Natural killer cell (primary cell): ENCODE data around the gene DDR2. TPM values are rescaled to one million over a fixed set of nuclear protein-coding genes. Genes with fewer than 3 reads are reported as not detected.

Experiments
- ATAC-seq, 3 donors: fragments of 150-1000 bp in 2 of 3; fragments of 200-7000 bp in 1 of 3; cut with Tn5 transposase; 1 replicate in 1 of 3; 2 replicates in 2 of 3; pipeline ENCODE4 v1.10.0; 2021; ENCODE audit warnings: mild to moderate bottlenecking in 2 of 3, moderate library complexity in 2 of 3
- DNase-seq, 2 donors: peaks; one replicate each; pipeline versions ENCODE4 v3.0.0 to v3.0.0-alpha.2; 2013 to 2021; ENCODE audit warnings: mixed read lengths in 1 of 2
- H3K27ac ChIP-seq: one replicate; pipeline ENCODE4 v1.5.1; 2013; ENCODE audit warnings: mild to moderate bottlenecking, low read length
- H3K27me3 ChIP-seq: one replicate; pipeline ENCODE4 v1.6.1; 2013; ENCODE audit warnings: low read length; ENCODE audit not compliant: control insufficient read depth, insufficient read depth
- H3K36me3 ChIP-seq: one replicate; pipeline ENCODE4 v1.6.1; 2013; ENCODE audit warnings: low read length; ENCODE audit not compliant: control insufficient read depth, insufficient read depth
- H3K4me1 ChIP-seq: one replicate; pipeline ENCODE4 v1.6.1; 2013; ENCODE audit warnings: low read length; ENCODE audit not compliant: control insufficient read depth, insufficient read depth
- H3K4me3 ChIP-seq: one replicate; pipeline ENCODE4 v1.5.1; 2013; ENCODE audit warnings: low read length
- H3K9me3 ChIP-seq: one replicate; pipeline ENCODE4 v1.6.1; 2013; ENCODE audit warnings: low read length; ENCODE audit not compliant: control insufficient read depth, insufficient read depth
- H3K27ac Mint-ChIP-seq, 2 donors: one replicate each; pipeline ENCODE4 v1.8.0; 2022; ENCODE audit warnings: mild to moderate bottlenecking in 2 of 2, mixed read lengths in 2 of 2, moderate library complexity in 1 of 2
- H3K27me3 Mint-ChIP-seq, 2 donors: one replicate each; pipeline ENCODE4 v1.8.0; 2022; ENCODE audit warnings: low read depth in 2 of 2, mixed read lengths in 2 of 2
- H3K36me3 Mint-ChIP-seq: one replicate; pipeline ENCODE4 v1.8.0; 2022; ENCODE audit warnings: mixed read lengths
- H3K4me1 Mint-ChIP-seq, 2 donors: one replicate each; pipeline ENCODE4 v1.8.0; 2022; ENCODE audit warnings: mixed read lengths in 2 of 2
- H3K4me3 Mint-ChIP-seq: one replicate; pipeline ENCODE4 v1.8.0; 2022; ENCODE audit warnings: mild to moderate bottlenecking, moderate library complexity, mixed read lengths
- H3K9me3 Mint-ChIP-seq, 2 donors: one replicate each; pipeline ENCODE4 v1.8.0; 2022; ENCODE audit warnings: mixed read lengths in 2 of 2
- CTCF ChIP-seq: fragments of 200-600 bp; IDR thresholded peaks from one replicate; pipeline ENCODE4 v1.8.0; 2022; ENCODE audit warnings: antibody characterized with exemption
- WGBS: methylation state at CpG from one replicate; pipeline ENCODE4 v1.1.7; 2013; ENCODE audit warnings: missing lambda C conversion rate; ENCODE audit not compliant: insufficient coverage; 5-methylcytosine and 5-hydroxymethylcytosine counted together
- intact Hi-C: fragments of 100-400 bp; cut with micrococcal nuclease; formaldehyde crosslinking; loops from one replicate; pipeline ENCODE4 v1.14.2; 2022
- total RNA-seq, 4 donors: library from RNA; stranded (reverse); fragments of 120-200 nt in 1 of 4; gene quantifications; one replicate each; pipeline versions ENCODE4 v1.2.3 to v1.2.4, GENCODE V29; 2013 to 2022

Gene DDR2
- total RNA-seq, 3 donors from 2014 or later (not counting 1 experiment from before 2014, with no cell fraction given): 1.5 to 2.0 (median 1.8) TPM

- no peaks in the 10 kb centered on the region for H3K9me3 Mint-ChIP-seq
- no peaks in the 10 kb centered on the region for H3K36me3 Mint-ChIP-seq
- Histone ChIP-seq H3K9me3 (no peaks in the 10 kb centered on the region), H3K36me3 (no peaks in the 10 kb centered on the region), H3K4me1 (no peaks in the 10 kb centered on the region), H3K27ac (no peak overlapping the region), H3K27me3 (peaks cover 3% of the 10 kb centered on the region), H3K4me3 (no peak overlapping the region)
- no peak for TF ChIP-seq CTCF
- no peak for ATAC-seq
- peaks cover 8 to 16% of the 10 kb centered on the region in 2 donors for H3K27me3 Mint-ChIP-seq
- whole genome bisulfite sequencing: 92% methylated on average over 4 of the region's 5 CpGs
- intact Hi-C loops: no loop called here
- no peak overlapping the region for H3K27ac Mint-ChIP-seq
- no peak overlapping the region for H3K4me3 Mint-ChIP-seq
- no peak for DNase-seq
- no peaks in the 10 kb centered on the region for H3K4me1 Mint-ChIP-seq
These were observed 33.9 kb downstream of the DDR2 start for GRCh38 chr1:162666006-162666645.

GRCh38 chr1:162667381-162668080 is 35.3 kb downstream of the DDR2 start:
- H3K36me3 Mint-ChIP-seq: no peaks in the 10 kb centered on the region
- 75% methylated on average over 1 of the region's 2 CpGs for WGBS
- no peaks in the 10 kb centered on the region for H3K36me3 ChIP-seq
- DNase-seq (no peak), ATAC-seq (no peak)
- no peaks in the 10 kb centered on the region for H3K9me3 Mint-ChIP-seq
- H3K4me1 Mint-ChIP-seq: no peaks in the 10 kb centered on the region
- peaks cover 3% of the 10 kb centered on the region for H3K27me3 ChIP-seq
- intact Hi-C loops: no loop called here
- no peak overlapping the region for H3K4me3 Mint-ChIP-seq
- no peak overlapping the region for H3K27ac ChIP-seq
- no peak overlapping the region for H3K4me3 ChIP-seq
- peaks cover 8 to 16% of the 10 kb centered on the region in 2 donors for H3K27me3 Mint-ChIP-seq
- H3K9me3 ChIP-seq: no peaks in the 10 kb centered on the region
- H3K27ac Mint-ChIP-seq: no peak overlapping the region
- no peaks in the 10 kb centered on the region for H3K4me1 ChIP-seq
- no peak for TF ChIP-seq CTCF

- H3K27me3 Mint-ChIP-seq: peaks cover 1% of the 10 kb centered on the region in 2 donors
- no peaks in the 10 kb centered on the region for H3K9me3 Mint-ChIP-seq
These were observed 38.8 kb downstream of the DDR2 start for GRCh38 chr1:162670928-162671663.

More at GRCh38 chr1:162670928-162671663, 38.8 kb downstream of the DDR2 start:
- Mint-ChIP-seq H3K4me3 (no peak overlapping the region), H3K4me1 (no peaks in the 10 kb centered on the region), H3K36me3 (no peaks in the 10 kb centered on the region), H3K27ac (no peak overlapping the region)
- no peaks in the 10 kb centered on the region for H3K4me1 ChIP-seq
- no peaks in the 10 kb centered on the region for H3K27me3 ChIP-seq
- H3K36me3 ChIP-seq: no peaks in the 10 kb centered on the region
- no peak overlapping the region for H3K4me3 ChIP-seq
- DNase-seq (no peak), ATAC-seq (no peak)
- intact Hi-C loops: no loop called here
- no peaks in the 10 kb centered on the region for H3K9me3 ChIP-seq
- no peak for TF ChIP-seq CTCF
- WGBS: 87% methylated on average over 8 of the region's 8 CpGs
- no peak overlapping the region for H3K27ac ChIP-seq
